ENCODE measurements around the gene PHF13. TPM values are rescaled to one million over a fixed set of nuclear protein-coding genes. Genes with fewer than 3 reads are reported as not detected.

The PHF13 gene
- total RNA-seq, 4 donors from 2014 or later = 6.7 to 12.1 (median 8.7) TPM

DNA sequence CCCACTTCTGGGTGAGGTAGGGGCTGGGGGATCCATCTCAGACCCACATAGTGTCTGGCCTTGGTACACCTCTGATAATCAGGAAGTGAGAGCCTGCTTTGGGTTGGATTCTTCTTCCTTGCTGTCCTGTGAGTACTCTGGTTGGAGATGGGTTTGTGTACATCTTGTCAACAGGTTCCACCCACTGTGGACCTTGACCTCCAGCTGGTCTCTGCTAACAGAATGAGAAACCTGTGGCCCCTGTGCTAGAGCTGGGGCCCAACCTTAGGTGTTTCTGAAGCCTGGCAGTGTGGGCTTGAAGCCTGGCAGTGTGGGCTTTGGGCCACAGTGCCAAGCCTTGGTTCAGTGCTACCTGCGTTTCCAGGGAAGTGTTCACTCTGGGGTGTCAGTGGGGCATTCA lies 31.2 kb upstream of the PHF13 start:
- Histone ChIP-seq H3K27ac (peak overlapping the region in 2 of 4 donors; percentile 20 to 98), H3K9me3 (no peaks in the 10 kb centered on the region), H3K27me3 (no peaks in the 10 kb centered on the region), H3K4me3 (no peak overlapping the region), H3K36me3 (peaks cover 0 to 18% (median 0%) of the 10 kb centered on the region in 3 donors), H3K4me1 (peaks cover 31 to 78% (median 39%) of the 10 kb centered on the region in 3 donors)
- no peak for DNase-seq
- 50% methylated on average over 1 of the region's 1 CpG; no CpG with 5 or more reads in 1 of the 2 donors for WGBS, 2 donors
- intact Hi-C loops (cut with DNase I) = no loop called here
- TF ChIP-seq POLR2A (IDR thresholded peaks at IDR 0.05) = no peak
- TF ChIP-seq, protein P1, sequence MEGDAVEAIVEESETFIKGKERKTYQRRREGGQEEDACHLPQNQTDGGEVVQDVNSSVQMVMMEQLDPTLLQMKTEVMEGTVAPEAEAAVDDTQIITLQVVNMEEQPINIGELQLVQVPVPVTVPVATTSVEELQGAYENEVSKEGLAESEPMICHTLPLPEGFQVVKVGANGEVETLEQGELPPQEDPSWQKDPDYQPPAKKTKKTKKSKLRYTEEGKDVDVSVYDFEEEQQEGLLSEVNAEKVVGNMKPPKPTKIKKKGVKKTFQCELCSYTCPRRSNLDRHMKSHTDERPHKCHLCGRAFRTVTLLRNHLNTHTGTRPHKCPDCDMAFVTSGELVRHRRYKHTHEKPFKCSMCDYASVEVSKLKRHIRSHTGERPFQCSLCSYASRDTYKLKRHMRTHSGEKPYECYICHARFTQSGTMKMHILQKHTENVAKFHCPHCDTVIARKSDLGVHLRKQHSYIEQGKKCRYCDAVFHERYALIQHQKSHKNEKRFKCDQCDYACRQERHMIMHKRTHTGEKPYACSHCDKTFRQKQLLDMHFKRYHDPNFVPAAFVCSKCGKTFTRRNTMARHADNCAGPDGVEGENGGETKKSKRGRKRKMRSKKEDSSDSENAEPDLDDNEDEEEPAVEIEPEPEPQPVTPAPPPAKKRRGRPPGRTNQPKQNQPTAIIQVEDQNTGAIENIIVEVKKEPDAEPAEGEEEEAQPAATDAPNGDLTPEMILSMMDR (IDR thresholded peaks at IDR 0.05) = no peak

DNA sequence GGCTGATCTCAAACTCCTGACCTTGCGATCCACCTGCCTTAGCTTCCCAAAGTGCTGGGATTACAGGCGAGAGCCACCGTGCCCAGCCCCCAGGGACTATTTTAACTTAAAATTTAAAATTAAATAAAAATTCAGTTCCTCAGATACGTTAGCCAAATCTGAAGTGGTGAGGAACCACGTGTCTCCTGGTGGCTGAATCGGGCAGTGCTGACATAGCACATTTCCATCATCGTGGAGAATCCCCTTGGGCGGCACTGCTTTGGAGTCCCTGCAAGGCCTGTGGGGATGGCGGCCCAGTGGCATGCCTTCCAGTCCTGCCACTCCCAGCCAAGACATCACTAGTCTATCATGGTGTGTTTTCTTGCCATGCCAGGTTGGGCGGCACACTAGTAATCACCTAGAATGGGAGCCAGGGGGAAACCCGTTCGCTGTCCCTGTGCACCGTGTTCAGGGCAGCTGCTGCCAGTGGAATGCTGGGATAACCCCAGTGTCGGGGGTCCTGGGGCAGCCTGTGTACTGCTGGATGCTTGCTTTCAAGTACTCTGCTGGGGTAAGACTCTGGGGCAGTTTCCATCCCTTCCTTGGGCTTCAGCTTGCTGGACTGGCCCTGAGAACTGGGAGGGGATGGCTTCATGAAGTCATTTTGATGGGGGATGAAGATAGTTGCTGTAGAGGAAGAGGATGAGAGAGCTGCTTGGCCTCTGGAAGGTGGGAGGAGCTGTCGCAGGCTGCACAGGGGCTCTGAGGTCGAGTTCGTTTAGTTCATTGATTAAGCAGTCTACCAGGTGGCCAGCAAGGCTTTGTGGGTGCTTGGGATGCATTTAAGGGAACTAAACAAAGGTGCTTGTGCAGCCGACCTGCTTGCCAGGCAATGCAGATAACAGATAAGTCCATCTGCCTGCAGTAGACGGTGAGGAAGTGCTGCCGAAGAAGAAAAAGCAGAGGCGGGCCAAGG lies 29.1 kb upstream of the PHF13 start:
- intact Hi-C loops (cut with DNase I) = no loop called here
- Histone ChIP-seq H3K9me3 (no peaks in the 10 kb centered on the region), H3K4me1 (peaks cover 47 to 92% (median 51%) of the 10 kb centered on the region in 3 donors), H3K4me3 (no peak overlapping the region), H3K27me3 (no peaks in the 10 kb centered on the region), H3K36me3 (peaks cover 10 to 34% (median 13%) of the 10 kb centered on the region in 3 donors), H3K27ac (no peak overlapping the region)
- WGBS, 2 donors = 62 to 63% methylated on average over 16 to 21 of the region's 21 CpGs
- DNase-seq = no peak
- no peak for TF ChIP-seq POLR2A (IDR thresholded peaks at IDR 0.05)
- TF ChIP-seq, protein P1 (IDR thresholded peaks at IDR 0.05) = peak in 4 of 6 experiments; percentile 7 to 38 (median 24)

DNA sequence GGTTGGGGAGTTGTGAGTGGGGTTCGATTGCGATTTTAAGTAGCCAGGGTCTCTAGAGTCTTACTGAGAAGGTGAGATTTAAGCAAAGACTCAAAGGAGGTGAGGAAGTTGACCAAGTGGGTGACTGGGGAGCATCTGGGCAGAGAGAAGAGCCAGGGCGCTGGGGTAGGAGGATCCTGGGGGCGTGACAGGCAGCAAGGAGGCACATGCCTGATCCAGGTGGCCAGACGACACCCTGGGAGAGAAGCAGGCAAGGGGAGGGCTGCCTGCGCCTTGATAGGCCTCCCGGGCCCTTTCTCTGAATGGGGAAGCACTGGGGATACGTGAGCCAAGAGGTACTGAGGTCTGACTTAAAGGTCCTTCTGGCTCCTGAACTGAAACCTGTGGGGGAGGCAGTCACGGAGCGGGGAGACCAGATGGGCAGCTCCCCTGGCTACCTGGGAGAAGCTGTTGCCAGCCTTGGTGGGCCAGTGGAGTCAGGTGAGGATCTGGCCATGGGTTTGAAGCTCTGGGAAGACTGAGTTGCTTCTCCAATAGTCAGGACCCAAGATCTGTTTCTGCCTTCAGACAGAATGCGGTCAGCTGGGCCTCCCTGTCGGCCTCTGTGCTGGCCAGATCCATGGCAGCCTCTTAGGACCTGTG lies 28.3 kb upstream of the PHF13 start:
- TF ChIP-seq, protein P1 (IDR thresholded peaks at IDR 0.05) = no peak
- TF ChIP-seq POLR2A (IDR thresholded peaks at IDR 0.05) = no peak
- peak overlapping the region in 1 of 4 donors; percentile 24 for H3K27ac ChIP-seq
- H3K27me3 ChIP-seq = no peaks in the 10 kb centered on the region
- intact Hi-C loops (cut with DNase I) = no loop called here
- WGBS, 2 donors = 64 to 79% methylated on average over 8 to 10 of the region's 12 CpGs
- H3K9me3 ChIP-seq = no peaks in the 10 kb centered on the region
- no peak overlapping the region for H3K4me3 ChIP-seq
- H3K4me1 ChIP-seq = peaks cover 48 to 98% (median 49%) of the 10 kb centered on the region in 3 donors
- H3K36me3 ChIP-seq = peaks cover 13 to 42% (median 18%) of the 10 kb centered on the region in 3 donors
- no peak for DNase-seq

DNA sequence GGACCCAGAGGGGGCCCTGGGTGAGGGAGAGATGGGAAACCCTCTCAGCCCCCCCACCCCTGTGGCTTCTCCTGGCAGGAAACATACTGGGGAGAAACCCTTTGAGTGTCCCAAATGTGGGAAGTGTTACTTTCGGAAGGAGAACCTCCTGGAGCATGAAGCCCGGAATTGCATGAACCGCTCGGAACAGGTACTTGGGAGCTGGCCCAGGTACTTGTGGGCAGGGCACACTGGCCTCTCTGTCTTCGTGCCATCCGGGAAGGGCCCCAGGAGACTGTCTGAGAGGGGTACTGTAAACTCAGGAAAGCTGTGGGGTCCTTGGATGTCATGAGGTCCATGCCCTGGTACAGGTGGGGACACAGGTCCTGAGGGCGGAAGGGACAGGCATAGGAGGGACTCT lies 27.7 kb upstream of the PHF13 start:
- no peak overlapping the region for H3K4me3 ChIP-seq
- intact Hi-C loops (cut with DNase I) = no loop called here
- H3K27me3 ChIP-seq = no peaks in the 10 kb centered on the region
- no peak for TF ChIP-seq POLR2A (IDR thresholded peaks at IDR 0.05)
- TF ChIP-seq, protein P1 (IDR thresholded peaks at IDR 0.05) = no peak
- H3K36me3 ChIP-seq = peaks cover 18 to 48% (median 25%) of the 10 kb centered on the region in 3 donors
- peaks cover 42 to 96% (median 44%) of the 10 kb centered on the region in 3 donors for H3K4me1 ChIP-seq
- no peak for DNase-seq
- H3K27ac ChIP-seq = peak overlapping the region in 2 of 4 donors; percentile 24 to 82
- H3K9me3 ChIP-seq = no peaks in the 10 kb centered on the region
- WGBS, 2 donors = 86 to 92% methylated on average over 2 to 5 of the region's 7 CpGs
